Tibial nerve (tissue), 4 donors: ENCODE data around the gene KICS2. TPM values are rescaled to one million over a fixed set of nuclear protein-coding genes. Genes with fewer than 3 reads are reported as not detected.

Source experiments
- DNase-seq, 2 donors: peaks; one replicate each; pipeline ENCODE4 v3.0.0-alpha.2; 2019; ENCODE audit warnings: low spot score in 2 of 2
- H3K27ac ChIP-seq, 4 donors: fragments of 200-600 bp; sonication (generic) in 3 of 4; one replicate each; pipeline ENCODE4 v1.5.1; 2017 to 2019; ENCODE audit warnings: mild to moderate bottlenecking in 1 of 4
- H3K27me3 ChIP-seq, 2 donors: fragments of 200-600 bp; sonication (generic) in 1 of 2; one replicate each; pipeline versions ENCODE4 v1.5.1 to v1.6.0; 2017 to 2019
- H3K36me3 ChIP-seq, 3 donors: fragments of 200-600 bp; sonication (generic); one replicate each; pipeline ENCODE4 v1.5.1; 2018 to 2019
- H3K4me1 ChIP-seq, 4 donors: fragments of 200-600 bp; sonication (generic) in 3 of 4; one replicate each; pipeline ENCODE4 v1.5.1; 2017 to 2019
- H3K4me3 ChIP-seq, 4 donors: fragments of 200-600 bp; sonication (generic) in 3 of 4; one replicate each; pipeline ENCODE4 v1.5.1; 2017 to 2019; ENCODE audit warnings: mild to moderate bottlenecking in 1 of 4, moderate library complexity in 1 of 4
- H3K9me3 ChIP-seq, 4 donors: fragments of 200-600 bp; sonication (generic) in 3 of 4; one replicate each; pipeline ENCODE4 v1.5.1; 2017 to 2019
- CTCF ChIP-seq, 5 experiments: fragments of 200-600 bp in 3 of 5; fragments of 450-650 bp in 2 of 5; sonication (generic) in 3 of 5; IDR thresholded peaks; one replicate each; pipeline ENCODE4 v1.5.1; 2016 to 2019; ENCODE audit warnings: antibody characterized with exemption in 5 of 5, mild to moderate bottlenecking in 3 of 5, moderate library complexity in 2 of 5
- EP300 ChIP-seq, 2 donors: sonication (generic); formaldehyde crosslinking; IDR thresholded peaks; one replicate each; pipeline ENCODE4 v1.6.1; 2017; ENCODE audit warnings: antibody characterized with exemption in 2 of 2, mild to moderate bottlenecking in 1 of 2
- POLR2A ChIP-seq, 2 donors: fragments of 450-650 bp; IDR thresholded peaks; one replicate each; pipeline ENCODE4 v1.6.1; 2017; ENCODE audit warnings: antibody characterized with exemption in 2 of 2, mild to moderate bottlenecking in 2 of 2, moderate library complexity in 2 of 2
- WGBS, 2 donors: methylation state at CpG; one replicate each; pipeline ENCODE4 v1.1.5; 2018; 5-methylcytosine and 5-hydroxymethylcytosine counted together
- total RNA-seq, 4 donors: library from RNA; depleted of rRNA; stranded (reverse); fragments of >200 nt; gene quantifications; one replicate each; pipeline ENCODE4 v1.1.0, GENCODE V29; 2016

Gene KICS2
- total RNA-seq, 4 donors from 2014 or later: 7.6 to 14.4 (median 9.8) TPM

- DNase-seq: no peak
- Histone ChIP-seq H3K27ac (no peak overlapping the region), H3K27me3 (no peaks in the 10 kb centered on the region), H3K9me3 (no peaks in the 10 kb centered on the region), H3K4me3 (no peak overlapping the region), H3K36me3 (no peaks in the 10 kb centered on the region), H3K4me1 (no peaks in the 10 kb centered on the region)
- TF ChIP-seq POLR2A (IDR thresholded peaks at IDR 0.05) (no peak), CTCF (IDR thresholded peaks at IDR 0.05) (no peak), EP300 (IDR thresholded peaks at IDR 0.05) (no peak)
- 53 to 77% methylated on average over 1 of the region's 1 CpG for WGBS, 2 donors
Observed at GRCh38 chr12:64232196-64232595, 10.1 kb upstream of the KICS2 start.

- Histone ChIP-seq H3K36me3 (no peaks in the 10 kb centered on the region), H3K4me1 (no peaks in the 10 kb centered on the region), H3K27me3 (no peaks in the 10 kb centered on the region), H3K4me3 (no peak overlapping the region), H3K9me3 (no peaks in the 10 kb centered on the region), H3K27ac (no peak overlapping the region)
- TF ChIP-seq CTCF (IDR thresholded peaks at IDR 0.05): no peak
- no peak for TF ChIP-seq POLR2A (IDR thresholded peaks at IDR 0.05)
- TF ChIP-seq EP300 (IDR thresholded peaks at IDR 0.05): no peak
- WGBS, 2 donors: 57 to 65% methylated on average over 5 of the region's 5 CpGs
- DNase-seq: no peak
Observed at GRCh38 chr12:64229796-64230195, 7.7 kb upstream of the KICS2 start.

- no peak overlapping the region for H3K27ac ChIP-seq
- WGBS, 2 donors: 55 to 57% methylated on average over 3 to 4 of the region's 4 CpGs
- no peaks in the 10 kb centered on the region for H3K27me3 ChIP-seq
- H3K4me1 ChIP-seq: no peaks in the 10 kb centered on the region
- no peaks in the 10 kb centered on the region for H3K9me3 ChIP-seq
- H3K36me3 ChIP-seq: no peaks in the 10 kb centered on the region
- TF ChIP-seq EP300 (IDR thresholded peaks at IDR 0.05): no peak
- TF ChIP-seq CTCF (IDR thresholded peaks at IDR 0.05): no peak
- TF ChIP-seq POLR2A (IDR thresholded peaks at IDR 0.05): no peak
- H3K4me3 ChIP-seq: no peak overlapping the region
- no peak for DNase-seq
Observed at GRCh38 chr12:64229240-64229639, 7.1 kb upstream of the KICS2 start.

- Histone ChIP-seq H3K36me3 (no peaks in the 10 kb centered on the region), H3K4me3 (no peak overlapping the region), H3K9me3 (no peaks in the 10 kb centered on the region), H3K4me1 (peaks cover 0 to 13% (median 0%) of the 10 kb centered on the region in 4 donors), H3K27me3 (no peaks in the 10 kb centered on the region), H3K27ac (no peak overlapping the region)
- DNase-seq: no peak
- TF ChIP-seq EP300 (IDR thresholded peaks at IDR 0.05): no peak
- no peak for TF ChIP-seq POLR2A (IDR thresholded peaks at IDR 0.05)
- TF ChIP-seq CTCF (IDR thresholded peaks at IDR 0.05): no peak
- WGBS, 2 donors: 31 to 63% methylated on average over 2 of the region's 2 CpGs
Observed at GRCh38 chr12:64225626-64226025, 3.5 kb upstream of the KICS2 start.

GRCh38 chr12:64221651-64222008 lies 466 bp downstream of the KICS2 start:
- H3K27me3 ChIP-seq: no peaks in the 10 kb centered on the region
- 1% methylated on average over 14 to 16 of the region's 16 CpGs for WGBS, 2 donors
- peak overlapping the region; percentile 85 to 98 (median 96) for H3K27ac ChIP-seq
- no peaks in the 10 kb centered on the region for H3K9me3 ChIP-seq
- TF ChIP-seq CTCF (IDR thresholded peaks at IDR 0.05): no peak
- no peak for TF ChIP-seq EP300 (IDR thresholded peaks at IDR 0.05)
- TF ChIP-seq POLR2A (IDR thresholded peaks at IDR 0.05): no peak
- peak overlapping the region; percentile 75 to 98 (median 88) for H3K4me3 ChIP-seq
- peaks cover 0 to 19% (median 0%) of the 10 kb centered on the region in 4 donors for H3K4me1 ChIP-seq
- H3K36me3 ChIP-seq: no peaks in the 10 kb centered on the region
- DNase-seq: peak; percentile 74 to 85
